Neuronal stem cell (in vitro differentiated cells): ENCODE data around the gene TTLL8.

Source experiments
- DNase-seq: peaks from one replicate; pipeline ENCODE4 v3.0.0-alpha.2; 2013; ENCODE audit warnings: low spot score
- H2AFZ ChIP-seq: one replicate; pipeline ENCODE4 v1.6.1; 2013; ENCODE audit warnings: mild to moderate bottlenecking, low read length, inconsistent platforms
- H2AK5ac ChIP-seq: 2 replicates; pipeline ENCODE4 v1.6.1; 2013; ENCODE audit warnings: low read depth, mild to moderate bottlenecking, inconsistent platforms, low read length, moderate library complexity, mixed read lengths
- H2BK120ac ChIP-seq: 2 replicates; pipeline ENCODE4 v1.6.1; 2013; ENCODE audit warnings: low read depth, mild to moderate bottlenecking, inconsistent platforms, low read length, moderate library complexity, mixed read lengths
- H2BK12ac ChIP-seq: one replicate; pipeline ENCODE4 v1.6.1; 2013; ENCODE audit warnings: low read length, inconsistent platforms
- H2BK15ac ChIP-seq: 2 replicates; pipeline ENCODE4 v1.6.1; 2013; ENCODE audit warnings: mild to moderate bottlenecking, low read length, inconsistent platforms, mixed read lengths
- H2BK5ac ChIP-seq: one replicate; pipeline ENCODE4 v1.6.1; 2013; ENCODE audit warnings: inconsistent platforms, mild to moderate bottlenecking, low read length, moderate library complexity
- H3K14ac ChIP-seq: one replicate; pipeline ENCODE4 v1.6.1; 2013; ENCODE audit warnings: low read length, inconsistent platforms
- H3K18ac ChIP-seq: 2 replicates; pipeline ENCODE4 v1.6.1; 2013; ENCODE audit warnings: low read length, inconsistent platforms
- H3K23ac ChIP-seq: 2 replicates; pipeline ENCODE4 v1.6.1; 2013; ENCODE audit warnings: low read depth, mild to moderate bottlenecking, mixed read lengths, low read length, inconsistent platforms; ENCODE audit not compliant: poor library complexity
- H3K27ac ChIP-seq: replicated peaks from 3 replicates; pipeline ENCODE4 v1.5.1; 2013; ENCODE audit warnings: low read length, inconsistent platforms
- H3K27me3 ChIP-seq, 3 experiments: 2 replicates each; pipeline ENCODE4 v1.6.1; 2013; ENCODE audit warnings: low read length in 3 of 3, mild to moderate bottlenecking in 2 of 3, inconsistent platforms in 1 of 3, low read depth in 1 of 3, mixed read lengths in 1 of 3, moderate library complexity in 1 of 3; ENCODE audit not compliant: control insufficient read depth in 3 of 3, insufficient read depth in 3 of 3
- H3K36me3 ChIP-seq, 2 donors: replicated peaks in 1 of 2; 2 replicates each; pipeline ENCODE4 v1.6.1; 2013; ENCODE audit warnings: low read length in 2 of 2; ENCODE audit not compliant: control insufficient read depth in 2 of 2, insufficient read depth in 2 of 2
- H3K4ac ChIP-seq: 2 replicates; pipeline ENCODE4 v1.6.1; 2013; ENCODE audit warnings: inconsistent platforms, mild to moderate bottlenecking, low read length, moderate library complexity
- H3K4me1 ChIP-seq, 2 donors: 1 replicate in 1 of 2; 2 replicates in 1 of 2; pipeline ENCODE4 v1.6.1; 2013; ENCODE audit warnings: low read length in 2 of 2, low read depth in 1 of 2; ENCODE audit not compliant: control insufficient read depth in 2 of 2, insufficient read depth in 1 of 2
- H3K4me2 ChIP-seq: one replicate; pipeline ENCODE4 v1.6.1; 2013; ENCODE audit warnings: mild to moderate bottlenecking, low read length, inconsistent platforms; ENCODE audit not compliant: insufficient read depth, poor library complexity, severe bottlenecking
- H3K4me3 ChIP-seq, 2 donors: 2 replicates each; pipeline ENCODE4 v1.5.1; 2013; ENCODE audit warnings: low read length in 2 of 2, mild to moderate bottlenecking in 2 of 2, inconsistent platforms in 1 of 2, moderate library complexity in 1 of 2
- H3K79me1 ChIP-seq: one replicate; pipeline ENCODE4 v1.6.1; 2013; ENCODE audit warnings: low read depth, mild to moderate bottlenecking, inconsistent platforms, low read length, moderate library complexity
- H3K9ac ChIP-seq: one replicate; pipeline ENCODE4 v1.6.1; 2013; ENCODE audit warnings: mild to moderate bottlenecking, low read depth, low read length, inconsistent platforms; ENCODE audit not compliant: poor library complexity
- H3K9me3 ChIP-seq, 2 donors: replicated peaks in 1 of 2; 2 replicates each; pipeline versions ENCODE3 to v1.6.1; 2013; ENCODE audit warnings: low read length in 2 of 2, mild to moderate bottlenecking in 2 of 2, inconsistent platforms in 1 of 2, low read depth in 1 of 2, mixed read lengths in 1 of 2, moderate library complexity in 1 of 2; ENCODE audit not compliant: control insufficient read depth in 2 of 2, insufficient read depth in 1 of 2
- H4K8ac ChIP-seq: one replicate; pipeline ENCODE4 v1.6.1; 2013; ENCODE audit warnings: low read depth, mild to moderate bottlenecking, inconsistent platforms, low read length, moderate library complexity
- H4K91ac ChIP-seq: one replicate; pipeline ENCODE4 v1.6.1; 2013; ENCODE audit warnings: low read length, low read depth, mild to moderate bottlenecking, inconsistent platforms; ENCODE audit not compliant: poor library complexity
- WGBS, 2 donors: extraction: QIAGEN DNeasy Blood & Tissue Kit; methylation state at CpG; one replicate each; pipeline ENCODE4 v1.1.7; 2013; ENCODE audit warnings: missing lambda C conversion rate in 2 of 2, mixed read lengths in 1 of 2; ENCODE audit not compliant: insufficient read length in 2 of 2, insufficient replicate concordance in 1 of 2; ENCODE audit errors: extremely low coverage in 2 of 2; 5-methylcytosine and 5-hydroxymethylcytosine counted together

The TTLL8 gene

DNA sequence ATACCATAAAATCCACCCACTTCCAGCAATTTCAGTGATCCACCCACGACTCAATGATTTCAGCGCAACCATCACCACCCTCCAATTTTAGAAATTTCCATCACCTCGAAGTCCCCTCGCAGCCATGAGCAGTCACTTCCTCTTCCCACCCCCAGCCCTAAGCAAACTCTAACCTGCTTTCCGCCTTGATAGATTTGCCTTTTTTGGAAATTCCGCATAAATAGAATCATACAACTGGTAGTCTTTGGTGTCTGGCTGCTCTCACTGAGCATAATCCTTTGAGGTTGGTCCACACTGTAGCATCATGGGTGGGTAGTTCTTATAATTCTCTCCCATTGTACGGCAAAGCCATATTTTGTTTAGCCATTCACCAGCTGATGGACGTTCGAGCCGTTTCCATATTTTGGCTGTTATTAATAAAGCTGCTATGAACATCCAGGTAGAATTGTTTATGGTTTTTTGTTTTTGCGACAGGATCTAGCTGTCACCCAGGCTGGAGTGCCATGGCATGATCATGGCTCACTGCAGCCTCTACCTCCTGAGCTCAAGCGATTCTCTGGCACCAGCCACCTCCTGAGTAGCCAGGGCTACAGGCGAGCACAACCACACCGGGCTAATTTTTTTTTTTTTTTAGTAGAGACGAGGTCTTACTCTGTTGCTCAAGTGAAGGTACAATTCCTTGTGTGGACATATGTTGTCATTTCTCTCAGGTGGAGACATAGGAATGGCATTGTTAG is 81.5 kb downstream of the TTLL8 start:
- Histone ChIP-seq H2BK12ac (no peak overlapping the region), H2AK5ac (no peak overlapping the region), H3K18ac (no peak overlapping the region), H3K9me3 (peaks cover 2 to 11% of the 10 kb centered on the region in 2 donors), H2BK5ac (no peak overlapping the region), H3K23ac (no peak overlapping the region), H3K27ac (no peak overlapping the region), H3K79me1 (peaks cover 6% of the 10 kb centered on the region), H3K36me3 (no peaks in the 10 kb centered on the region), H3K4me1 (peaks cover 0 to 9% of the 10 kb centered on the region in 2 donors), H4K8ac (no peak overlapping the region), H3K4me2 (no peak overlapping the region), H3K27me3 (peaks cover 0 to 23% (median 0%) of the 10 kb centered on the region in 3 experiments), H4K91ac (no peak overlapping the region), H2BK15ac (no peak overlapping the region), H3K9ac (no peak overlapping the region), H3K4me3 (no peak overlapping the region), H2BK120ac (no peak overlapping the region), H3K4ac (no peak overlapping the region), H2AFZ (no peak overlapping the region), H3K14ac (no peak overlapping the region)
- no peak for DNase-seq
- no CpG with 5 or more reads among the region's 15 CpGs for WGBS, 2 donors

- H3K27me3 ChIP-seq, result peaks cover 0 to 27% (median 0%) of the 10 kb centered on the region in 3 experiments
- no peak overlapping the region for H2BK15ac ChIP-seq
- H2AK5ac ChIP-seq, result peak overlapping the region; percentile 56
- peak overlapping the region in 1 of 2 donors; percentile 74 for H3K4me3 ChIP-seq
- H3K23ac ChIP-seq, result peak overlapping the region; percentile 65
- H3K9ac ChIP-seq, result no peak overlapping the region
- no peak overlapping the region for H3K27ac ChIP-seq
- peak overlapping the region; percentile 72 for H4K91ac ChIP-seq
- no peak overlapping the region for H2BK12ac ChIP-seq
- H3K18ac ChIP-seq, result peak overlapping the region; percentile 48
- H4K8ac ChIP-seq, result peak overlapping the region; percentile 17
- H3K4me2 ChIP-seq, result no peak overlapping the region
- H3K36me3 ChIP-seq, result no peaks in the 10 kb centered on the region
- H3K79me1 ChIP-seq, result peaks cover 6% of the 10 kb centered on the region
- H2BK120ac ChIP-seq, result no peak overlapping the region
- no peak overlapping the region for H2AFZ ChIP-seq
- H3K4ac ChIP-seq, result no peak overlapping the region
- H3K14ac ChIP-seq, result peak overlapping the region; percentile 82
- DNase-seq, result no peak
- no CpG with 5 or more reads among the region's 17 CpGs for WGBS, 2 donors
- H3K9me3 ChIP-seq, result peaks cover under 1 to 8% of the 10 kb centered on the region in 2 donors
- peaks cover 0 to 12% of the 10 kb centered on the region in 2 donors for H3K4me1 ChIP-seq
- no peak overlapping the region for H2BK5ac ChIP-seq
These were observed 82.3 kb downstream of the TTLL8 start for GRCh38 chr22:49975543-49976389.

- no peak overlapping the region for H2AK5ac ChIP-seq
- H2AFZ ChIP-seq, result no peak overlapping the region
- WGBS, 2 donors, result 100% methylated on average over 3 to 5 of the region's 5 CpGs
- no peaks in the 10 kb centered on the region for H3K36me3 ChIP-seq
- H3K4me1 ChIP-seq, result peaks cover 3 to 19% of the 10 kb centered on the region in 2 donors
- H2BK5ac ChIP-seq, result no peak overlapping the region
- peak overlapping the region; percentile 5 for H3K14ac ChIP-seq
- H4K8ac ChIP-seq, result no peak overlapping the region
- H3K79me1 ChIP-seq, result peaks cover 8% of the 10 kb centered on the region
- H4K91ac ChIP-seq, result no peak overlapping the region
- peaks cover 0 to 11% of the 10 kb centered on the region in 2 donors for H3K9me3 ChIP-seq
- H3K27ac ChIP-seq, result no peak overlapping the region
- peaks cover 0 to 30% (median 0%) of the 10 kb centered on the region in 3 experiments for H3K27me3 ChIP-seq
- no peak overlapping the region for H2BK120ac ChIP-seq
- H2BK12ac ChIP-seq, result no peak overlapping the region
- peak overlapping the region; percentile 22 for H3K9ac ChIP-seq
- H3K4me3 ChIP-seq, result peak overlapping the region in 1 of 2 donors; percentile 15
- no peak overlapping the region for H2BK15ac ChIP-seq
- H3K23ac ChIP-seq, result no peak overlapping the region
- no peak overlapping the region for H3K18ac ChIP-seq
- no peak for DNase-seq
- peak overlapping the region; percentile 10 for H3K4ac ChIP-seq
- no peak overlapping the region for H3K4me2 ChIP-seq
These were observed 84.8 kb downstream of the TTLL8 start for GRCh38 chr22:49973018-49973961.
